PC-9 (cell line): ENCODE results near the gene LZTFL1. TPM values are rescaled to one million over a fixed set of nuclear protein-coding genes. Genes with fewer than 3 reads are reported as not detected.

ENCODE experiments used
- BruUV-seq: library from RNA; stranded (reverse); fragments of 400-500 nt; replicated peaks from 2 replicates; lab custom pipeline; 2021; lab: Mats Ljungman, UMichigan
- CTCF ChIA-PET: fragments of 300-600 bp; sonication (Branson Sonifier 250); formaldehyde crosslinking; loops from one replicate; lab custom pipeline; 2022; ENCODE audit warnings: antibody characterized with exemption; lab: Charles Lee
- POLR2A ChIA-PET: fragments of 300-600 bp; sonication (Branson Sonifier 250); formaldehyde crosslinking; loops from one replicate; lab custom pipeline; 2022; ENCODE audit warnings: antibody characterized with exemption; ENCODE audit not compliant: unreplicated experiment; lab: Charles Lee
- DNase-seq, 2 experiments: peaks; one replicate each; pipeline versions ENCODE4 v3.0.0 to v3.0.0-alpha.2; 2015 to 2022; ENCODE audit warnings: mixed read lengths in 1 of 2
- H2AFZ ChIP-seq: fragments of 200-600 bp; sonication (generic); 2 replicates; pipeline ENCODE4 v1.8.1; 2017; ENCODE audit warnings: antibody characterized with exemption
- H3F3A ChIP-seq: fragments of 200-600 bp; sonication (generic); 2 replicates; pipeline ENCODE4 v1.8.1; 2017; ENCODE audit warnings: antibody characterized with exemption, mild to moderate bottlenecking, low read depth; ENCODE audit not compliant: insufficient read depth
- H3K27ac ChIP-seq: fragments of 200-600 bp; sonication (generic); 2 replicates; pipeline ENCODE4 v1.6.1; 2016; ENCODE audit warnings: mixed run types
- H3K27me3 ChIP-seq: fragments of 200-600 bp; sonication (generic); 2 replicates; pipeline ENCODE4 v1.6.1; 2016; ENCODE audit warnings: low read depth, mixed run types; ENCODE audit not compliant: insufficient read depth
- H3K36me3 ChIP-seq: fragments of 200-600 bp; sonication (generic); 2 replicates; pipeline ENCODE4 v1.6.1; 2016; ENCODE audit warnings: low read depth, mixed run types
- H3K4me1 ChIP-seq: fragments of 200-600 bp; sonication (generic); replicated peaks from 2 replicates; pipeline ENCODE4 v1.6.1; 2016; ENCODE audit warnings: mixed run types; ENCODE audit not compliant: insufficient read depth
- H3K4me2 ChIP-seq: fragments of 200-600 bp; sonication (generic); 2 replicates; pipeline ENCODE4 v1.6.1; 2017; ENCODE audit warnings: mixed run types
- H3K4me3 ChIP-seq: fragments of 200-600 bp; sonication (generic); 2 replicates; pipeline ENCODE4 v1.6.1; 2016; ENCODE audit warnings: mixed run types
- H3K79me2 ChIP-seq: fragments of 200-600 bp; sonication (generic); 2 replicates; pipeline ENCODE4 v1.6.1; 2017; ENCODE audit warnings: low read depth, mixed run types
- H3K9me2 ChIP-seq: fragments of 200-600 bp; sonication (generic); 2 replicates; pipeline ENCODE4 v1.8.1; 2017; ENCODE audit warnings: mild to moderate bottlenecking; ENCODE audit not compliant: insufficient read depth
- H3K9me3 ChIP-seq: fragments of 200-600 bp; sonication (generic); 2 replicates; pipeline ENCODE4 v1.8.1; 2016; ENCODE audit warnings: low read depth; ENCODE audit not compliant: insufficient read depth
- H4K20me1 ChIP-seq: fragments of 200-600 bp; sonication (generic); 2 replicates; pipeline ENCODE4 v1.8.1; 2017; ENCODE audit not compliant: insufficient read depth
- EZH2 ChIP-seq: fragments of 200-600 bp; sonication (generic); IDR thresholded peaks from 2 replicates; pipeline ENCODE4 v1.8.0; 2017; ENCODE audit warnings: antibody characterized with exemption, low read depth
- intact Hi-C: fragments of 100-400 bp; cut with micrococcal nuclease; formaldehyde crosslinking; loops from one replicate; pipeline ENCODE4 v1.10.0; 2022; ENCODE audit not compliant: unreplicated experiment
- total RNA-seq: library from RNA; stranded (reverse); gene quantifications from 2 replicates; pipeline ENCODE4 v1.2.3, GENCODE V29; 2021
- TF ChIP-seq, protein P1 (sequence below): fragments of 200-600 bp; sonication (generic); conservative IDR thresholded peaks from 2 replicates; pipeline ENCODE4 v1.6.1; 2017; ENCODE audit warnings: mixed run types, antibody characterized with exemption, mild to moderate bottlenecking, moderate library complexity

The LZTFL1 gene
- total RNA-seq, 1 experiment from 2014 or later = 39.2 TPM

DNA sequence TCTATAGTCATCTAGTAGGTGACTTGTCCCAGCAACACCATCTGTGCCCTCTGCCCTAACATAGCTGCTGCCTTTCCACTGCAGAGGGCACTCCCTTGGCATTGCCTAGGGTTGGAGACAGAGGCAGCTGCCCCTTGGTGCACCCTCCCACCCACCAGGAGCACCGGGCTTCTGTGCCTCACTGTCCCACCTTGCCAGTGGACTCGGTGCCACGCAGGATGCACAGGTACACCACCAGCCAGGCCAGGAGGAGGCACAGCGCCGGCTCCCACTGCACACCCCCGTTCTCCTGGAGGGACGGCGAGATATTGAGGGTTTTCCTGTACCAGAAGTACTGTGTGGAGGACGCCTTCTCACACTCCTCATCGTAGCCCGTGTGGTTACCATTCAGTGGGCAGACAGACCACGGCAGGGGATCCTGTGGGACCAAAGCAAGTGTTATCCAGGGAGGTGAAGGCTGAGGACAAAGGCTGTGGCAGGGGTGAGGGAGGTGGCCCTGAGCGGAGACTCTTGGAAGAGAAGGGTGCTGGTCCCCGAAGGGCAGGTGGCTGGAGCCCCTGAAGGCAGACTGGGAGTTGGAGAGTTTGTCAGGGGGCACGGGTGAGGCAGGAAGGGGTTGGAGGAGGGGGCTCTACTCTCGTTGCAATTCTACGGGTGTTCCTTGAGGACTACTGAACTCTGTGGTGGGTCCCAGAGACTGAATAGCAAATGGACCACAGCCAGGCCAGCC is 66.2 kb downstream of the LZTFL1 start:
- H3K4me3 ChIP-seq = no peak overlapping the region
- H4K20me1 ChIP-seq = no peaks in the 10 kb centered on the region
- no peaks in the 10 kb centered on the region for H3F3A ChIP-seq
- BruUV-seq = no TSS peak
- POLR2A ChIA-PET = no interaction called here
- no peak overlapping the region for H3K4me2 ChIP-seq
- H3K27ac ChIP-seq = no peak overlapping the region
- no peak overlapping the region for H2AFZ ChIP-seq
- TF ChIP-seq EZH2 = no peak
- TF ChIP-seq, protein P1, sequence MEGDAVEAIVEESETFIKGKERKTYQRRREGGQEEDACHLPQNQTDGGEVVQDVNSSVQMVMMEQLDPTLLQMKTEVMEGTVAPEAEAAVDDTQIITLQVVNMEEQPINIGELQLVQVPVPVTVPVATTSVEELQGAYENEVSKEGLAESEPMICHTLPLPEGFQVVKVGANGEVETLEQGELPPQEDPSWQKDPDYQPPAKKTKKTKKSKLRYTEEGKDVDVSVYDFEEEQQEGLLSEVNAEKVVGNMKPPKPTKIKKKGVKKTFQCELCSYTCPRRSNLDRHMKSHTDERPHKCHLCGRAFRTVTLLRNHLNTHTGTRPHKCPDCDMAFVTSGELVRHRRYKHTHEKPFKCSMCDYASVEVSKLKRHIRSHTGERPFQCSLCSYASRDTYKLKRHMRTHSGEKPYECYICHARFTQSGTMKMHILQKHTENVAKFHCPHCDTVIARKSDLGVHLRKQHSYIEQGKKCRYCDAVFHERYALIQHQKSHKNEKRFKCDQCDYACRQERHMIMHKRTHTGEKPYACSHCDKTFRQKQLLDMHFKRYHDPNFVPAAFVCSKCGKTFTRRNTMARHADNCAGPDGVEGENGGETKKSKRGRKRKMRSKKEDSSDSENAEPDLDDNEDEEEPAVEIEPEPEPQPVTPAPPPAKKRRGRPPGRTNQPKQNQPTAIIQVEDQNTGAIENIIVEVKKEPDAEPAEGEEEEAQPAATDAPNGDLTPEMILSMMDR = no peak
- no peaks in the 10 kb centered on the region for H3K27me3 ChIP-seq
- H3K9me2 ChIP-seq = no peaks in the 10 kb centered on the region
- no peaks in the 10 kb centered on the region for H3K36me3 ChIP-seq
- DNase-seq = no peak
- no peaks in the 10 kb centered on the region for H3K79me2 ChIP-seq
- intact Hi-C loops = no loop called here
- no peaks in the 10 kb centered on the region for H3K9me3 ChIP-seq
- peaks cover 9% of the 10 kb centered on the region; the same call in 1 of the 2 replicates for H3K4me1 ChIP-seq
- CTCF ChIA-PET = no interaction called here

DNA sequence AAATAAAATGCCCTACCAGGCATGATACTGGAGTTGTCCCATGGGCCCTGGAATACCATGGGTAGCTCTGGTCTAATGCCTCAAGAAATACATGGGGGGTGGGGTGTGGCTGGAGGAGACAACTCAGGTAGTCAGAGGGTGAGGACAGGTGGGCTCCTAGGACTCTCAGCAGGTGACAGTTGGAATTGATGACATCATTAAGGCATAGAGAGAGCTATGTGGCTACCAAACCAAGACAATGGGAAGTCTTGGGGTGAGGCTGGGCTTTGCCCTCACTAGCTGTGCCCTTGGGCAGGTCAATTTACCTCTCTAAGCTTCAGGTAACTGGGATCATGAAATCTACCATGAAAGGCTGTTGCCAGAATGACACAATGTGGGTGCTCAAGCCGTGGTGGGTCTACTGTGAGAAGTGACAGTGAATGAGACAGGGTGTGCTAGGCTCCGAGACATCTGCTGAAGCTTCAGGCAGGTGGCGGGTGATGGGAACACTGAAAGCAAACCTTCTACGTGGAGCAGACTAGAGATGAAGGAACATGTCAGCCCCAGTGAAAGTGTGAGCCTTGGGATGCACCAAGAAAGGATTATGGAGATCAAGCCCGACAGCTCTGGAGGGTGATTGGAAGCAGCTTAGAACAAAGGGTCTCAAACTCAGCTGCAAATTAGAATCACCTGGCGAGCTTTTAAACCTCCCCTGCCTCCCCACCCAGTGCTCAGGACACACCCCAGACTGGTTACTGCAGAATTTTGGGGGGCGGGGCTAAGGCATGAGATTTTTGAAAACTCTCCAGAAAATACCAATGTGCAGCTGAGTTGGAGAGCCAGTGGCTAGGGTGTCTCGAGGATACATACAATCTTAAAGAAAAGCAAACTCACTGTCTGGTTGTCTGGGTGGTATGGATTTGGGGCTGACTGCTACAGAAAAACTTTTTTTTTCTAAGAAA is 67.1 kb downstream of the LZTFL1 start:
- ChIA-PET CTCF (no interaction called here), POLR2A (no interaction called here)
- intact Hi-C loops = no loop called here

More for the DNA sequence above, 67.1 kb downstream of the LZTFL1 start:
- H3K9me3 ChIP-seq = no peaks in the 10 kb centered on the region
- H3K4me2 ChIP-seq = no peak overlapping the region
- TF ChIP-seq, protein P1 = no peak
- TF ChIP-seq EZH2 = no peak
- H3K27me3 ChIP-seq = no peaks in the 10 kb centered on the region
- H3K4me1 ChIP-seq = peaks cover 9% of the 10 kb centered on the region; the same call in 1 of the 2 replicates
- no peak for DNase-seq
- H3K9me2 ChIP-seq = no peaks in the 10 kb centered on the region
- H3K36me3 ChIP-seq = no peaks in the 10 kb centered on the region
- no peak overlapping the region for H3K4me3 ChIP-seq
- H3K79me2 ChIP-seq = no peaks in the 10 kb centered on the region
- no TSS peak for BruUV-seq
- H4K20me1 ChIP-seq = no peaks in the 10 kb centered on the region
- no peak overlapping the region for H3K27ac ChIP-seq
- no peaks in the 10 kb centered on the region for H3F3A ChIP-seq
- no peak overlapping the region for H2AFZ ChIP-seq
